Pulmonary artery endothelial cell (primary cell): Measurements from ENCODE around the gene KCNJ16. TPM values are rescaled to one million over a fixed set of nuclear protein-coding genes. Genes with fewer than 3 reads are reported as not detected.

Experiments
- DNase-seq: peaks from one replicate; pipeline ENCODE4 v3.0.0-alpha.2; 2011; ENCODE audit warnings: low read depth, low spot score
- total RNA-seq: library from RNA; depleted of rRNA; stranded (reverse); fragments of >200 nt; gene quantifications from 2 replicates; pipeline ENCODE4 v1.2.3, GENCODE V29; 2014

KCNJ16 gene
- total RNA-seq, 1 donor from 2014 or later = 0.07 TPM

GRCh38 chr17:70096861-70097260 is 21.8 kb downstream of the KCNJ16 start:
- DNase-seq = no peak

DNA sequence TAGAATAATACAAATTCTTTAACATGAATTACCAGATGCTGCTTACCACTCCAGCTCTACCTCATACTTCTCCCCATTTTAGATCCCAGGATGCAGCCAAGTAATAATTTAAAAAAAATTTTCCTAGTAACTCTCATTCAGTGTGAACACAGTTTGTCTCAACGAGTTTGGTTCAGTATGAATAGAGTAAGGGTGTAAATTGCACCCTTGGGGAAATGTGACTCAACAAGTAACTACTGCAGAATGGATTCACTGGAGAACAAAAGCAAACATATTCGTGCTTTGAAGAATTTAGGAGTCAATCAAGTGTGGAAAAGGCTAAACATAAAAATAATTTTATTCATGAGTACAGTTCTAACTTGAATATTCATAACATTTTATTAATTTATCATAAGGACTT is 23.0 kb downstream of the KCNJ16 start:
- no peak for DNase-seq

DNA sequence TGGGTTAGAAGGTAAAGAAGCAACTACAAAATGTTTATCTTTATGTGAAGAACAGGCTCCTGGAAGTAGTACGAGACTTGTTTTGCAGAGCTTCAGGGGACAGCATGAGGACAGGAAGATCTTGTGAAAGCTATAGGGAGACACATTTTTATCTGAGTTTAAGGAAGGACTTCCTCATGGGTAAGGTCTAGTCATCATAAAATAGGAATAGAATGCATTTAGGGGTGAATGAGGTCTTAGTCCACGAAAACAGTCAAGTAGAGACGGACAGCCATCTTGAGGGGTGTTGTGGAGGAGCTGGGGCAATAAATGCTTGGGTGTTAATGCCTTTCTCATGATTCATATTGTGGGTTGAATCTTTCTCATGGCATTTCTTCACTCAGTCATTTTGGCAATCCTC is 24.3 kb downstream of the KCNJ16 start:
- DNase-seq = no peak

GRCh38 chr17:70099884-70100283 is 24.9 kb downstream of the KCNJ16 start:
- DNase-seq = peak; percentile 46

DNA sequence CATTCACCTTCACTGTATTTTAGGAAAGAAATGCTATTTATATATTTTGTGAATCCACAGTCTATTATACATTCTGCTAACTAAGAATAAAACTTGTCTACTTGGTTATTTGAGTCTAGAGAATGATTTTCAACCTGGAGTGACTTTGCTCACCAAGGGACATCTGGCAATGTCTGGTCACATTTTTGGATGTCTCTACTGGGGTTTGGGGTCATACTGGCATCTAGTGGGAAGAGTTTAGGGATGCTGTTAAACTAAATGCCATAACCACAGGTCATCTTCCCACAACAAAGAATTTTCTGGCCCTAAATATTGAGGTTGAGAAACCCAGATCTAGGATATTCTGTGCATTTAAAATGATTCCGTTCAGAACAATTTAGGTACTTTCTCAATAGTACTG is 26.0 kb downstream of the KCNJ16 start:
- DNase-seq = no peak

DNA sequence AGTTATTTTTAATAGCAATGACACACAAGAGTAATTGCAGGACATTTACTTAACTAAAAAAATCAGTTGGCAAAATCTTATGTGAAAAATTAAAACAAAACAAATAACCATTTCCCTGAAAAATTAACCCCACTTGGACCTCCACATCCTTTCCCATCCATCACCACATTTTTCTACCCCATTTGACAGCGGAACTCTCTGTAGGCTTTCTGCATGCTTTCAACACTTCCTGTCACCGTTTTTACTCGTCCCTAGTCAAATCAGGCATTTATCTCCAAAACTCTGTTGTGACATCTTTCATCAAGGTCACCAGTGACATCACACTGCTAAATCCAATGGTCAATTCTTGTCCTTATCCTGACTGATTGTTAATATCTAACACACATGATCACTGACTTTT is 27.5 kb downstream of the KCNJ16 start:
- DNase-seq = no peak

GRCh38 chr17:70104791-70105523 is 29.9 kb downstream of the KCNJ16 start:
- no peak for DNase-seq

DNA sequence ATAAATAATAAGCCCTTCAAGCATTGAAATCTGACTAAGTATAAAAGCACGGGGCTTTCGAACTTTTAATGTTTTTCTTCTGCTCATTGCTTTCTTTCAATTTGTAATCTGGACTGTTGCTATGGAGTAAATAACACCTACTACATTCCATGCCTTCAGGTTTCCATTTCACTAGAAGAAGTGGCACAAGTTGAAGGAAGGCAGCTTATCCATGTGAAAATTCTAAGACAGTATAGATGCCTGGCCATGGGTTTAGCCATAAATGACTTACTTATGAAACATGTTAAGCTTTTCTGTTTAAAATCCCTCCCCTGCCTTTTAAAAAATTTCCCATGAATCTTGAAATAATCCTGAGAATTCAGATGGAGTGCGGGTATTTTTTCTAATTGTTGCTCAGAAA is 30.6 kb downstream of the KCNJ16 start:
- DNase-seq = no peak

- DNase-seq = no peak
These were observed 31.5 kb downstream of the KCNJ16 start for GRCh38 chr17:70106551-70106950.

DNA sequence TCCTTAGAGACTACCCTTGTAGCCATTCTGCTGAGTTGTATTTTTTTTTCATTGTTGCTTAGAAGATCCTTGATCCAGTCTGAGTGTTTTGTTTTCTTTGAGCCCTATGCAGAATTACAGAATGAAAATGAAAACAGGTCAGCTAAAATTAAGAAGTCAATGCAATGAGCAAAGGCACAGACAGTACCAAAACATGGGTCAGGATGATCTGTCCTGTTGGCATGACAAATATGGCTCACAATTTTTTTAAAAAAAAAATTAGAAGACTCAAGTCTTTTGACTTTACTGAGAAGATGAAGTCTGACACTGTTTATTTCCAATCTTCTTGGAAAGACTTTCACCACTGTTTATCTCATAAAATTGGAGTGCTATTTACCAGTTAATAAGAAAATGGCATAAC is 32.4 kb downstream of the KCNJ16 start:
- DNase-seq = no peak

GRCh38 chr17:70107904-70108565 is 33.0 kb downstream of the KCNJ16 start:
- no peak for DNase-seq

DNA sequence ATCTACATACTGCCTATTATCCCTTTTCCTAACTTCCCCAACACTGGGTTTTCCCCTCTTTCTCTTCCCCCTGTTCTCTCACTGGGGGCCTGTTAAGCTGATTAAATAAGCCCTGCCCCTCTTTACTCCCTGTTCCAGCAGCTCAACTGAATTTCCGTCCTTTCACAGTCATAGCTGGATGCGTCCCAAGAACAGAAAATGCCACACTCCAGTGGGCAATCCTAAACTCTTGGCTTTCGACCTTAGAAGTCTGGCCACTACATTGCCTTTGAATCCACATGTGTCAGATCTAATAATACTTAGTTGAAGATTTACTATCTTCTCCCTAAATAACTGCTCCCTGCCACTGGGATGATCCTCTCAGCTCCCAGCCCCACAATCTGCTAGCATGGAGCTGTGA is 34.5 kb downstream of the KCNJ16 start:
- peak; percentile 54 for DNase-seq

GRCh38 chr17:70110443-70110880 is 35.4 kb downstream of the KCNJ16 start:
- peak; percentile 97 for DNase-seq

DNA sequence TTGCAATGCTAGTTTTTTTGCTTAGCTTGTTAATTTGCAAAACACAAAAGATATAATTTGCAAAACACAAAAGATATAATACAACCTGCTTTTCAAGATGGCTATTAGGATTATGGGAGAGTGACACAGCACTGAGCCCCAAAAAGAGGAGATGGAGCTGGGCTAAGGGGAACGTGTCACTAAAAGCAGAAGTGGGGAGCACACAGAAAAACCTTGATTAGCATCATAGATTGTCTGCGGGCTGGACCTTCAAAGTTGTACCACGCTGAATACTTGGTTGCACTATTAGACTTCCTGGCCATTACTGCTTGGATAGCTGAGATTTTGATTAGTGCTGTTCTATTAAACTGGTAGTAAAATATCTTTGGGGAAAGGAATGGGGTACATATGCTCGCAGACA is 36.2 kb downstream of the KCNJ16 start:
- DNase-seq = no peak

DNA sequence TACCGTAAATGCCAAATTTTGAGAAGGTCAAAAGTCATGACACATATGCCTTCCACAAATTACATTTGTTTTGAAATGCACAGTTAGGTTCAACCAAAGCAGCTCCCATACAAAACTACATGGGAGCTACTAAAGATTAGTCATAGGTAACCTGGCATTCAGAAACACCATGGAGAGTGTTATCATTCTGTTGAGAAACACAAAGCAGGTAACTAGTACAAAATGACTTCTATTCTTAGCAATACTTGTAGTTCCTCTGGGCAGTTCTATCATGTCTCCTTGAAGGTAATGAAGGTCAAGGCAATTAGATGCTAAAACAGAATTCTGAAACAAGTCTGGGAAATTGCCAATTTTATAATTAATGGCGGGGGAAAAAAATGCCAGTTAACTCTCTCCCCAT is 39.4 kb downstream of the KCNJ16 start:
- DNase-seq = no peak

DNA sequence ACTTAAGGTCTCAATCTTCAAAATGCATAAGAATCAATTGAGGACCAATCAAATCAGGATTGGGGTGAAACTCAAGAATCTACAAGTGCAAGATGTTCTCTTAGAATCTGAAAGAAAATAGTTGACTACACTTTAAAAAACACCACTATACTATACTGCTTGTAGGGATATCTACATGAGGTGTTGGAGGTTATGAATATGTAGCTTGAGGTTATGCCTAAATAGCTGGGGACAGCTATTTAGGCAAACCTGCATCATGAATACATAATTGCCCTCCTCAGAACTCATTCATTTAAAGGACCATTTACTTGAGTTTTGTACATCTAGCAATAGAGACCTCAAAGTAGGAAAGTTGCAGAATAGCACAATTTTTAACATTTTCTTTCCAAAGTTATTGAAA is 40.1 kb downstream of the KCNJ16 start:
- DNase-seq = no peak

- DNase-seq = no peak
These were observed 41.9 kb downstream of the KCNJ16 start for GRCh38 chr17:70116919-70117318.

- DNase-seq = no peak
These were observed 44.5 kb downstream of the KCNJ16 start for GRCh38 chr17:70119545-70119944.

DNA sequence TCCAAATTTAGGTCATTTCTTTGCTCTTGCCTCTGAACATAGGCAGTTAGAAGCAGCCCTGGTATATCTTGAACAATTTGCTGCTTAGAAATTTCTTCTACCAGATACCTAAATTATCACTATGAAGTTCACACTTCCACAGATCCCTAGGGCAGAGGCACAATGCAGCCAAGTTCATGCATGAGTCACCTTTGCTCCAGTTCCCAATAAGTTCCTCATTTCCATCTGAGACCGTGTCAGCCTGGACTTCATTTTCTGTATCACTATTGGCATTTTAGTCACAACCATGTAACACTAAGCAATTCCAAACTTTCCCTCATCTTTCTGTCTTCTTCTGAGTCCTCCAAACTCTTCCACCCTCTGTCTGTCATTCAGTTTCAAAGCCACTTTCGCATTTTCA is 45.0 kb downstream of the KCNJ16 start:
- DNase-seq = peak; percentile 15

- no peak for DNase-seq
These were observed 45.4 kb downstream of the KCNJ16 start for GRCh38 chr17:70120425-70120824.

- DNase-seq = peak; percentile 67
These were observed 46.1 kb downstream of the KCNJ16 start for GRCh38 chr17:70121126-70121525.

- peak; percentile 10 for DNase-seq
These were observed 48.2 kb downstream of the KCNJ16 start for GRCh38 chr17:70123193-70123592.

DNA sequence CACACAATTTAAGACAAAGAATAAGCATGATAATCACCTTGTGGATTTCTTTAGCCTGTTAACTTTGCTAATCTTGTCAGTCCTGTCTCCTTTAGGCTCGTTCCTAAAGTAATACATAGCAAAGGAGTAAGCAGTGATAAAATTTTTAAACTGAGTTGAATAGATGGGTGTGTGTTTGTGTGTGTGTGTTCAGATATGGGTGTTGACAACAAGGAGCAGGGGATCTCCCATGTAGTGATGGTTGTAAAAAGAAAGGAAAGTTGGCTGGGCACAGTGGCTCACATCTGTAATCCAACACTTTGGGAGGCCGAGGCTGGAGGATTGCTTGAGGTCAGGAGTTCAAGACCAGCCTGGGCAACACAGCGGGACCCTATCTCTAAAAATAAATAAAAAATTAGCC is 49.7 kb downstream of the KCNJ16 start:
- DNase-seq = no peak
